Liver (tissue), 9 donors: ENCODE measurements around the gene OSBP2. TPM values are rescaled to one million over a fixed set of nuclear protein-coding genes. Genes with fewer than 3 reads are reported as not detected.

Experiments used
- DNase-seq: peaks from one replicate; pipeline ENCODE4 v3.0.0-alpha.2; 2017; ENCODE audit warnings: low spot score
- H3K27ac ChIP-seq, 2 donors: one replicate each; pipeline ENCODE4 v1.7.0; 2013; ENCODE audit warnings: inconsistent platforms in 2 of 2, low read length in 2 of 2, control low read depth in 1 of 2, low read depth in 1 of 2, mild to moderate bottlenecking in 1 of 2
- H3K27me3 ChIP-seq, 4 donors: one replicate each; pipeline versions ENCODE4 v1.6.1 to v1.7.0; 2013; ENCODE audit warnings: low read length in 3 of 4, inconsistent platforms in 1 of 4, mild to moderate bottlenecking in 1 of 4, moderate library complexity in 1 of 4; ENCODE audit not compliant: control insufficient read depth in 4 of 4, insufficient read depth in 4 of 4
- H3K36me3 ChIP-seq, 4 donors: one replicate each; pipeline versions ENCODE4 v1.6.1 to v1.7.0; 2013; ENCODE audit warnings: low read length in 3 of 4, mild to moderate bottlenecking in 3 of 4, low read depth in 1 of 4, moderate library complexity in 1 of 4; ENCODE audit not compliant: control insufficient read depth in 4 of 4, insufficient read depth in 3 of 4
- H3K4me1 ChIP-seq, 4 donors: one replicate each; pipeline versions ENCODE4 v1.6.1 to v1.7.0; 2013; ENCODE audit warnings: low read length in 3 of 4, mild to moderate bottlenecking in 3 of 4, moderate library complexity in 1 of 4; ENCODE audit not compliant: control insufficient read depth in 4 of 4, insufficient read depth in 4 of 4
- H3K4me3 ChIP-seq, 3 donors: one replicate each; pipeline versions ENCODE4 v1.6.1 to v1.7.0; 2013; ENCODE audit warnings: low read length in 3 of 3, control low read depth in 1 of 3, low read depth in 1 of 3, mild to moderate bottlenecking in 1 of 3
- H3K9ac ChIP-seq, 2 donors: one replicate each; pipeline ENCODE4 v1.7.0; 2013; ENCODE audit warnings: low read length in 2 of 2, mild to moderate bottlenecking in 2 of 2, moderate library complexity in 2 of 2, control low read depth in 1 of 2, low read depth in 1 of 2
- H3K9me3 ChIP-seq, 4 donors: one replicate each; pipeline versions ENCODE4 v1.6.1 to v1.7.0; 2013; ENCODE audit warnings: low read length in 3 of 4; ENCODE audit not compliant: control insufficient read depth in 4 of 4
- ATF3 ChIP-seq: IDR thresholded peaks from 2 replicates; pipeline ENCODE4 v1.6.1; 2016; ENCODE audit warnings: antibody characterized with exemption
- CTCF ChIP-seq: fragments of 150-350 bp; IDR thresholded peaks from 2 replicates; pipeline ENCODE4 v1.5.1; 2017; ENCODE audit warnings: improper control_type of control experiment, low read depth, low read length; ENCODE audit not compliant: missing input control
- EGR1 ChIP-seq, 2 donors: IDR thresholded peaks; 2 replicates each; pipeline ENCODE4 v1.6.1; 2016 to 2018; ENCODE audit warnings: antibody characterized with exemption in 2 of 2, low read depth in 2 of 2
- FOXA1 ChIP-seq: IDR thresholded peaks from 2 replicates; pipeline ENCODE4 v1.6.1; 2016; ENCODE audit warnings: antibody characterized with exemption
- FOXA2 ChIP-seq: IDR thresholded peaks from 2 replicates; pipeline ENCODE4 v1.6.1; 2016; ENCODE audit warnings: antibody characterized with exemption
- GABPA ChIP-seq, 2 donors: IDR thresholded peaks in 1 of 2; conservative IDR thresholded peaks in 1 of 2; 2 replicates each; pipeline ENCODE4 v1.6.1; 2016; ENCODE audit warnings: antibody characterized with exemption in 2 of 2, mild to moderate bottlenecking in 1 of 2, moderate library complexity in 1 of 2
- HNF4A ChIP-seq, 2 donors: conservative IDR thresholded peaks; 2 replicates each; pipeline ENCODE4 v1.6.1; 2016; ENCODE audit warnings: antibody characterized with exemption in 2 of 2, mild to moderate bottlenecking in 2 of 2
- HNF4G ChIP-seq: IDR thresholded peaks from 2 replicates; pipeline ENCODE4 v1.6.1; 2016; ENCODE audit warnings: antibody characterized with exemption
- JUND ChIP-seq, 2 donors: IDR thresholded peaks; 2 replicates each; pipeline ENCODE4 v1.6.1; 2016; ENCODE audit warnings: antibody characterized with exemption in 2 of 2
- MAX ChIP-seq: IDR thresholded peaks from 2 replicates; pipeline ENCODE4 v1.6.1; 2016; ENCODE audit warnings: antibody characterized with exemption
- NR2F2 ChIP-seq: IDR thresholded peaks from 2 replicates; pipeline ENCODE4 v1.6.1; 2016; ENCODE audit warnings: antibody characterized with exemption
- RAD21 ChIP-seq, 2 donors: IDR thresholded peaks; 2 replicates each; pipeline ENCODE4 v1.6.1; 2016; ENCODE audit warnings: antibody characterized with exemption in 2 of 2, mild to moderate bottlenecking in 2 of 2
- REST ChIP-seq: IDR thresholded peaks from 2 replicates; pipeline ENCODE4 v1.6.1; 2016; ENCODE audit warnings: antibody characterized with exemption, mild to moderate bottlenecking
- RXRA ChIP-seq, 2 donors: IDR thresholded peaks; 2 replicates each; pipeline ENCODE4 v1.6.1; 2017 to 2018; ENCODE audit warnings: antibody characterized with exemption in 2 of 2, mild to moderate bottlenecking in 1 of 2
- SP1 ChIP-seq: IDR thresholded peaks from 2 replicates; pipeline ENCODE4 v1.6.1; 2018; ENCODE audit warnings: antibody characterized with exemption, mild to moderate bottlenecking
- TAF1 ChIP-seq: conservative IDR thresholded peaks from 2 replicates; pipeline ENCODE4 v1.6.1; 2016; ENCODE audit warnings: antibody characterized with exemption, mild to moderate bottlenecking
- YY1 ChIP-seq: IDR thresholded peaks from 2 replicates; pipeline ENCODE4 v1.6.1; 2016; ENCODE audit warnings: antibody characterized with exemption, mild to moderate bottlenecking
- ZBTB33 ChIP-seq: IDR thresholded peaks from 2 replicates; pipeline ENCODE4 v1.6.1; 2016; ENCODE audit warnings: antibody characterized with exemption
- WGBS: extraction: QIAGEN DNeasy Blood & Tissue Kit; methylation state at CpG from one replicate; pipeline ENCODE4 v1.1.7; 2013; 5-methylcytosine and 5-hydroxymethylcytosine counted together
- polyA plus RNA-seq, 2 donors: library from polyadenylated mRNA; stranded (reverse) in 1 of 2; unstranded in 1 of 2; fragments of 200-250 nt in 1 of 2; fragments of >200 nt in 1 of 2; fragmentation: Nextera tagmentation in 1 of 2; extraction: Ambion mirVana in 1 of 2; gene quantifications; one replicate each; pipeline versions ENCODE4 v1.2.1 to v1.2.3, GENCODE V29; 2013 to 2015
- total RNA-seq, 2 donors: library from RNA; depleted of rRNA; stranded (reverse); fragments of >200 nt; gene quantifications; one replicate each; pipeline ENCODE4 v1.2.3, GENCODE V29; 2014
- donor health status: healthy.
- donor health status: healthy.
- donor health status: healthy.
- donor health status: healthy.
- donor health status: healthy.

Gene OSBP2
- total and polyA plus RNA-seq, 4 donors: 0.43 to 192 (median 0.86) TPM

- TF ChIP-seq SP1: no peak
- no peak for TF ChIP-seq FOXA2
- TF ChIP-seq HNF4G: no peak
- TF ChIP-seq TAF1: no peak
- no peak for TF ChIP-seq EGR1 (IDR thresholded peaks at IDR 0.05; ENCODE audit: low read depth in 2 of 2)
- no peak for TF ChIP-seq HNF4A (conservative IDR thresholded peaks at IDR 0.05)
- no peak for TF ChIP-seq MAX
- no peak for TF ChIP-seq ATF3
- TF ChIP-seq JUND (IDR thresholded peaks at IDR 0.05): no peak
- TF ChIP-seq RAD21 (IDR thresholded peaks at IDR 0.05): no peak
- no peak for TF ChIP-seq REST
- TF ChIP-seq RXRA (IDR thresholded peaks at IDR 0.05): no peak
- TF ChIP-seq GABPA (IDR thresholded peaks at IDR 0.05 in 1 of 2, conservative IDR thresholded peaks at IDR 0.05 in 1 of 2): no peak
- TF ChIP-seq CTCF: no peak
- no peak for TF ChIP-seq ZBTB33
- TF ChIP-seq NR2F2: no peak
- no peak for TF ChIP-seq FOXA1
- no peak for TF ChIP-seq YY1
- no peak overlapping the region for H3K4me3 ChIP-seq
- WGBS: 94% methylated on average over 11 of the region's 11 CpGs
- H3K9ac ChIP-seq: no peak overlapping the region
- H3K27ac ChIP-seq: no peak overlapping the region
- peaks cover 24 to 92% (median 83%) of the 10 kb centered on the region in 4 donors for H3K36me3 ChIP-seq
- no peaks in the 10 kb centered on the region for H3K27me3 ChIP-seq
- no peaks in the 10 kb centered on the region for H3K9me3 ChIP-seq
- no peak for DNase-seq
- H3K4me1 ChIP-seq: no peaks in the 10 kb centered on the region
Observed at GRCh38 chr22:30941363-30941740, 246.7 kb downstream of the OSBP2 start.

GRCh38 chr22:30943368-30943767 lies 248.7 kb downstream of the OSBP2 start:
- no peak for DNase-seq
- Histone ChIP-seq H3K4me1 (no peaks in the 10 kb centered on the region), H3K4me3 (no peak overlapping the region), H3K9ac (no peak overlapping the region), H3K9me3 (no peaks in the 10 kb centered on the region), H3K36me3 (peaks cover 14 to 84% (median 69%) of the 10 kb centered on the region in 4 donors), H3K27ac (no peak overlapping the region), H3K27me3 (no peaks in the 10 kb centered on the region)
- 76% methylated on average over 3 of the region's 3 CpGs for WGBS
- TF ChIP-seq ZBTB33 (no peak), RXRA (IDR thresholded peaks at IDR 0.05) (no peak), HNF4A (conservative IDR thresholded peaks at IDR 0.05) (no peak), MAX (no peak)
